NT2/D1 (cell line): ENCODE results near the gene SPATA2.

ENCODE experiments used
- SUZ12 ChIP-seq: IDR thresholded peaks from 2 replicates; pipeline ENCODE4 v1.6.1; 2011; ENCODE audit not compliant: insufficient read length, insufficient read depth; ENCODE audit errors: extremely low read depth
- YY1 ChIP-seq: IDR thresholded peaks from 2 replicates; pipeline ENCODE4 v1.6.1; 2011; ENCODE audit not compliant: insufficient read length, insufficient read depth
- ZNF274 ChIP-seq: IDR thresholded peaks from 2 replicates; pipeline ENCODE4 v1.6.1; 2011; ENCODE audit warnings: mild to moderate bottlenecking, low read depth, low read length

- TF ChIP-seq SUZ12 (no peak), YY1 (no peak), ZNF274 (no peak)
These were observed 35.8 kb upstream of the SPATA2 start for GRCh38 chr20:49951151-49951550.
